ENCODE data around the gene CDHR5. TPM values are rescaled to one million over a fixed set of nuclear protein-coding genes. Genes with fewer than 3 reads are reported as not detected.

The CDHR5 gene
- total and polyA plus RNA-seq, 2 donors from 2014 or later, result 7.0 to 45.6 TPM

DNA sequence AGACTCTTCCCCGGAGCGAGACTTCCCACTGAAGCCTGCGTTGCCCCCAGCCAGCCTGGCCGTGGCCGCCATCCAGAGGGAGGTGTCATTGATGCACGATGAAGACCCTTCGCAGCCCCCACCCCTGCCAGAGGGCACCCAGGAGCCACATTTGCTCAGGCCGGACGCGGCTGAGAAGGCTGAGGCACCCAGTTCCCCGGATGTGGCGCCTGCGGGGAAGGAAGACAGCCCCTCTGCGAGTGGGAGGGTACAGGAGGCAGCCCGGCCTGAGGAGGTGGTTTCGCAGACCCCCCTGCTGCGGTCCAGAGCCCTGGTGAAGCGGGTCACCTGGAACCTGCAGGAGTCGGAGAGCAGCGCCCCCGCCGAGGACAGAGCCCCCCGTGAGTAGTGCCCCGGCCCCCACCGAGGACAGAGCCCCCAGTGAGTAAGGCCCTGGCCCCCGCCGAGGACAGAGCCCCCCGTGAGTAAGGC, 15.4 kb downstream of the CDHR5 start:
- intact Hi-C loops (cut with DNase I), result no loop called here
- peak in 1 of 5 donors; percentile 70 for DNase-seq
- peaks cover 0 to 8% (median 0%) of the 10 kb centered on the region in 3 donors for H3K4me1 ChIP-seq (ENCODE audit: control insufficient read depth in 2 of 3, insufficient read depth in 2 of 3, low read depth in 1 of 3, low read length in 3 of 3)
- no peaks in the 10 kb centered on the region for H3K9me3 ChIP-seq (ENCODE audit: control insufficient read depth in 2 of 3, insufficient read depth in 1 of 3, low read length in 3 of 3)
- peaks cover 2 to 60% (median 25%) of the 10 kb centered on the region in 3 donors for H3K36me3 ChIP-seq (ENCODE audit: control insufficient read depth in 2 of 3, insufficient read depth in 3 of 3, low read length in 3 of 3)
- H3K4me3 ChIP-seq (ENCODE audit: low read length in 3 of 3), result no peak overlapping the region
- no peak for FAIRE-seq
- H3K27me3 ChIP-seq (ENCODE audit: control insufficient read depth, insufficient read depth, low read length), result no peaks in the 10 kb centered on the region
- H3K27ac ChIP-seq (ENCODE audit: low read depth in 2 of 2, low read length in 2 of 2), result no peak overlapping the region
- TF ChIP-seq, protein P1, sequence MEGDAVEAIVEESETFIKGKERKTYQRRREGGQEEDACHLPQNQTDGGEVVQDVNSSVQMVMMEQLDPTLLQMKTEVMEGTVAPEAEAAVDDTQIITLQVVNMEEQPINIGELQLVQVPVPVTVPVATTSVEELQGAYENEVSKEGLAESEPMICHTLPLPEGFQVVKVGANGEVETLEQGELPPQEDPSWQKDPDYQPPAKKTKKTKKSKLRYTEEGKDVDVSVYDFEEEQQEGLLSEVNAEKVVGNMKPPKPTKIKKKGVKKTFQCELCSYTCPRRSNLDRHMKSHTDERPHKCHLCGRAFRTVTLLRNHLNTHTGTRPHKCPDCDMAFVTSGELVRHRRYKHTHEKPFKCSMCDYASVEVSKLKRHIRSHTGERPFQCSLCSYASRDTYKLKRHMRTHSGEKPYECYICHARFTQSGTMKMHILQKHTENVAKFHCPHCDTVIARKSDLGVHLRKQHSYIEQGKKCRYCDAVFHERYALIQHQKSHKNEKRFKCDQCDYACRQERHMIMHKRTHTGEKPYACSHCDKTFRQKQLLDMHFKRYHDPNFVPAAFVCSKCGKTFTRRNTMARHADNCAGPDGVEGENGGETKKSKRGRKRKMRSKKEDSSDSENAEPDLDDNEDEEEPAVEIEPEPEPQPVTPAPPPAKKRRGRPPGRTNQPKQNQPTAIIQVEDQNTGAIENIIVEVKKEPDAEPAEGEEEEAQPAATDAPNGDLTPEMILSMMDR (IDR thresholded peaks at IDR 0.05; ENCODE audit: borderline replicate concordance, extremely low read depth, insufficient read depth), result no peak
- no peak overlapping the region for H3K9ac ChIP-seq (ENCODE audit: low read length in 3 of 3)

DNA sequence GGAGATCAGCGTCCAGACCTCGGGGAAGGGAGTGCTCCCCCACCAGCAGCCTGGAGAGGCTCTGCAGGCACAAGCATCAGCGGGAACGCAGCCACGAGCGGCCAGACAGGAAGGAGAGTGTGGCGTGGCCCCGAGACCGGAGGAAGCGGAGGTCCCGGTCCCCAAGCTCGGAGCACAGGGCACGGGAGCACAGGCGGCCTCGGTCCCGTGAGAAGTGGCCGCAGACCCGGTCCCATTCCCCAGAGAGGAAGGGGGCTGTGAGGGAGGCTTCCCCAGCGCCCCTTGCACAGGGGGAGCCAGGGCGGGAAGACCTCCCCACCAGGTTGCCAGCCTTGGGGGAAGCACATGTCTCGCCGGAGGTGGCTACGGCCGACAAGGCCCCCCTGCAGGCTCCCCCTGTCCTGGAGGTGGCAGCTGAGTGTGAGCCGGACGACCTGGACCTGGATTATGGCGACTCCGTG, 15.9 kb downstream of the CDHR5 start:
- Histone ChIP-seq H3K27ac (ENCODE audit: low read depth in 2 of 2, low read length in 2 of 2) (no peak overlapping the region), H3K4me1 (ENCODE audit: control insufficient read depth in 2 of 3, insufficient read depth in 2 of 3, low read depth in 1 of 3, low read length in 3 of 3) (peaks cover 0 to 4% (median 0%) of the 10 kb centered on the region in 3 donors), H3K9me3 (ENCODE audit: control insufficient read depth in 2 of 3, insufficient read depth in 1 of 3, low read length in 3 of 3) (no peaks in the 10 kb centered on the region), H3K4me3 (ENCODE audit: low read length in 3 of 3) (no peak overlapping the region), H3K27me3 (ENCODE audit: control insufficient read depth, insufficient read depth, low read length) (no peaks in the 10 kb centered on the region), H3K36me3 (ENCODE audit: control insufficient read depth in 2 of 3, insufficient read depth in 3 of 3, low read length in 3 of 3) (peaks cover 2 to 64% (median 29%) of the 10 kb centered on the region in 3 donors), H3K9ac (ENCODE audit: low read length in 3 of 3) (no peak overlapping the region)
- no peak for FAIRE-seq
- intact Hi-C loops (cut with DNase I), result no loop called here
- TF ChIP-seq, protein P1 (IDR thresholded peaks at IDR 0.05; ENCODE audit: borderline replicate concordance, extremely low read depth, insufficient read depth), result no peak
- DNase-seq, result peak in 1 of 5 donors; percentile 79

DNA sequence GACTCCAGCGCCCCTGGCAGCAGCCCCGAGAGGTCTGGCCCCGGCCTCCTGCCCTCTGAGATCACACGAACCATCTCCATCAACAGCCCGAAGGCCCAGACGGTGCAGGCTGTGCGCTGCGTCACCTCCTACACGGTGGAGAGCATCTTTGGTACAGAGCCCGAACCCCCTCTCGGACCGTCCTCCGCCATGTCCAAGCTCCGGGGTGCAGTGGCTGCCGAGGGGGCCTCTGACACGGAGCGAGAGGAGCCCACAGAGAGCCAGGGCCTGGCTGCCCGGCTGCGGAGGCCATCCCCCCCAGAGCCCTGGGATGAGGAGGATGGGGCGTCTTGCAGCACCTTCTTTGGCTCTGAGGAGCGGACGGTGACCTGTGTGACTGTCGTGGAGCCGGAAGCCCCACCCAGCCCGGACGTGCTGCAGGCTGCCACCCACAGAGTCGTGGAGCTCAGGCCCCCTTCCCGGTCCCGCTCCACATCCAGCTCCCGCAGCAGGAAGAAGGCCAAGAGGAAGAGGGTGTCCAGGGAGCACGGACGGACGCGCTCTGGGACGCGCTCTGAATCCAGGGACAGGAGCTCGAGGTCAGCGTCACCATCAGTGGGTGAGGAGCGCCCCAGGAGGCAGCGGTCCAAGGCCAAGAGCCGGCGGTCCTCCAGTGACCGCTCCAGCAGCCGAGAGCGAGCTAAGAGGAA, 16.6 kb downstream of the CDHR5 start:
- H3K36me3 ChIP-seq (ENCODE audit: control insufficient read depth in 2 of 3, insufficient read depth in 3 of 3, low read length in 3 of 3), result peaks cover 2 to 63% (median 29%) of the 10 kb centered on the region in 3 donors
- no peaks in the 10 kb centered on the region for H3K9me3 ChIP-seq (ENCODE audit: control insufficient read depth in 2 of 3, insufficient read depth in 1 of 3, low read length in 3 of 3)
- no peak for FAIRE-seq
- no peaks in the 10 kb centered on the region for H3K27me3 ChIP-seq (ENCODE audit: control insufficient read depth, insufficient read depth, low read length)
- peaks cover 0 to 4% (median 0%) of the 10 kb centered on the region in 3 donors for H3K4me1 ChIP-seq (ENCODE audit: control insufficient read depth in 2 of 3, insufficient read depth in 2 of 3, low read depth in 1 of 3, low read length in 3 of 3)
- DNase-seq, result peak in 1 of 5 donors; percentile 77
- intact Hi-C loops (cut with DNase I), result no loop called here
- H3K9ac ChIP-seq (ENCODE audit: low read length in 3 of 3), result no peak overlapping the region
- no peak overlapping the region for H3K4me3 ChIP-seq (ENCODE audit: low read length in 3 of 3)
- H3K27ac ChIP-seq (ENCODE audit: low read depth in 2 of 2, low read length in 2 of 2), result no peak overlapping the region
- TF ChIP-seq, protein P1 (IDR thresholded peaks at IDR 0.05; ENCODE audit: borderline replicate concordance, extremely low read depth, insufficient read depth), result no peak

All from kidney (tissue), 14 donors.